22Rv1 (cell line): Measurements from ENCODE around the gene SKAP2.

Experiments used
- ZFX ChIP-seq: fragments of 450-650 bp; IDR thresholded peaks from 2 replicates; pipeline ENCODE4 v1.6.1; 2017; ENCODE audit warnings: antibody characterized with exemption, borderline replicate concordance
- TF ChIP-seq, protein P1 (sequence below): fragments of 450-650 bp; IDR thresholded peaks from 2 replicates; pipeline ENCODE4 v1.5.1; 2017; ENCODE audit warnings: mild to moderate bottlenecking

GRCh38 chr7:26696978-26697377 lies 167.4 kb downstream of the SKAP2 start:
- TF ChIP-seq, protein P1, sequence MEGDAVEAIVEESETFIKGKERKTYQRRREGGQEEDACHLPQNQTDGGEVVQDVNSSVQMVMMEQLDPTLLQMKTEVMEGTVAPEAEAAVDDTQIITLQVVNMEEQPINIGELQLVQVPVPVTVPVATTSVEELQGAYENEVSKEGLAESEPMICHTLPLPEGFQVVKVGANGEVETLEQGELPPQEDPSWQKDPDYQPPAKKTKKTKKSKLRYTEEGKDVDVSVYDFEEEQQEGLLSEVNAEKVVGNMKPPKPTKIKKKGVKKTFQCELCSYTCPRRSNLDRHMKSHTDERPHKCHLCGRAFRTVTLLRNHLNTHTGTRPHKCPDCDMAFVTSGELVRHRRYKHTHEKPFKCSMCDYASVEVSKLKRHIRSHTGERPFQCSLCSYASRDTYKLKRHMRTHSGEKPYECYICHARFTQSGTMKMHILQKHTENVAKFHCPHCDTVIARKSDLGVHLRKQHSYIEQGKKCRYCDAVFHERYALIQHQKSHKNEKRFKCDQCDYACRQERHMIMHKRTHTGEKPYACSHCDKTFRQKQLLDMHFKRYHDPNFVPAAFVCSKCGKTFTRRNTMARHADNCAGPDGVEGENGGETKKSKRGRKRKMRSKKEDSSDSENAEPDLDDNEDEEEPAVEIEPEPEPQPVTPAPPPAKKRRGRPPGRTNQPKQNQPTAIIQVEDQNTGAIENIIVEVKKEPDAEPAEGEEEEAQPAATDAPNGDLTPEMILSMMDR, result no peak
- no peak for TF ChIP-seq ZFX
